GM21619 (cell line): ENCODE data around the gene UPF2.
"Not testable (repeated sequence)": the region's sequence is repeated elsewhere in the genome, so short reads cannot be mapped to it uniquely, and the experiment has no call there.

Source experiments
- ATAC-seq: cut with Tn5 transposase; IDR thresholded peaks from one replicate; pipeline ENCODE4 v1.9.1; 2021; ENCODE audit not compliant: unreplicated experiment

The UPF2 gene

DNA sequence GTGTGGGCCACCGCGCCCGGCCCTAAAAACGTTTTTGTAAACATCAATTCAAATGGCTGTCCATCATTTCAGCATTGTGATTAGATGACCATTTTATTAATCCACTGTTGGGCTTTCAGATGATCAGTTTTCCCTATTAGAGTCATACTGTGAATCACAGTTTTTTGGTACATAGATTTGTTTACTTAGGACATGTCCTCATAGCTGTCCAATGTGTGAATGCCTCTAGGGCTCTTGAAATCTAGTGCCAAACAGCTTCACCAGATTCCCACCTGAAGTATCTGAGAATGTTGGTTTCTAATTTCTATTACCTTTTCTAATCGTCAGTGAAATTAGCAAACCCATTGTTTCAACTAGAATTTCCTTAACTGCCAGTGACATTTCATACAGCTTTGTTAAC lies 66.8 kb downstream of the UPF2 start:
- no peak for ATAC-seq

DNA sequence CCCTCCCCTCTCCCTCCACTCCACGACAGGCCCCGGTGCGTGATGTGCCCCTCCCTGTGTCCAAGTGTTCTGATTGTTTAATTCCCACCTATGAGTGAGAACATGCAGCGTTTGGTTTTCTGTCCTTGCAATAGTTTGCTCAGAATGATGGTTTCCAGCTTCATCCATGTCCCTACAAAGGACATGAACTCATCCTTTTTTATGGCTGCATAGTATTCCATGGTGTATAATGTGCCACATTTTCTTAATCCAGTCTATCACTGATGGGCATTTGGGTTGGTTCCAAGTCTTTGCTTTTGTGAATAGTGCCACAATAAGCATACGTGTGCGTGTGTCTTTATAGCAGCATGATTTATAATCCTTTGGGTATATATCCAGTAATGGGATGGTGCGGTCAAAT lies 70.1 kb downstream of the UPF2 start:
- ATAC-seq, result not testable (repeated sequence)

DNA sequence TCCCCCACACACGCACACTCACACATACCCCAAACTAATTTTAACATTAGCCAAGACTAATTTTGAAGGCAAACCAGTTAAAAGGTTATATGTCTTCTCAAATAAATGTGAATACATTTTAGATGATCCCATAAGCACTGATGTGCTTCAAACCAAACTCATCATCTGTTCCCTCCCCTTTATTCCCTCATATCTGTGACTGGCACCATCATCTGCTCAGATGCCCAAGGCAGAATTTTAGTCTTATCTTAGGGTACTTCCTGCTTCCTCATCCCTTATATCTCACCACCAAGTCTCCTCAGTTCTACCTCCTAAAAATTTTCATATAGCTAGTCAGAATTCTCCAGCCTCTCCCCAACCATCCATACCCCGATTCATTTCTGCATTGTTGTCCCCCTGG lies 80.4 kb downstream of the UPF2 start:
- no peak for ATAC-seq

- no peak for ATAC-seq
Measured at GRCh38 chr10:11961771-11962170, 80.8 kb downstream of the UPF2 start.

- ATAC-seq, result no peak
Measured at GRCh38 chr10:11959966-11960365, 82.6 kb downstream of the UPF2 start.

- no peak for ATAC-seq
Measured at GRCh38 chr10:11958956-11959355, 83.7 kb downstream of the UPF2 start.

DNA sequence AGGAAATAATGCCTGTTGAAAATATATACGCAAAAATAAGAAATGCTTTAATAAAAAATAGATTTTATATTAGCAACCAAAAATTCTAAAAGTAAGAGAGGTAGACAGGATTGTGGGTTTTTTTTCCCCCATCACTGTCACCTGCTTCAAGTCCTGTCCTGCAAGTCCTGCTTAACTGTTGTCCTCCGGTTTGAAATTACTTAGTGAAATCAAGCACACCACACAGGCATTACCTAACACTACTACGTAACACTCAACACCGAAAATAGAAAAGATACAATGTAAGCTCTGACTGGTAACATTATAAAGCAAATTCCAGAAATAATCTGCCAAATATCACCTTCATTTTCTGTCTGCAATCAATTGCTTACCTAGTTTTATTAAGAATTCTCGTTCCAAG lies 90.9 kb downstream of the UPF2 start:
- ATAC-seq, result no peak

- ATAC-seq, result no peak
Measured at GRCh38 chr10:11950325-11951018, 92.1 kb downstream of the UPF2 start.

- ATAC-seq, result no peak
Measured at GRCh38 chr10:11949152-11949551, 93.5 kb downstream of the UPF2 start.

DNA sequence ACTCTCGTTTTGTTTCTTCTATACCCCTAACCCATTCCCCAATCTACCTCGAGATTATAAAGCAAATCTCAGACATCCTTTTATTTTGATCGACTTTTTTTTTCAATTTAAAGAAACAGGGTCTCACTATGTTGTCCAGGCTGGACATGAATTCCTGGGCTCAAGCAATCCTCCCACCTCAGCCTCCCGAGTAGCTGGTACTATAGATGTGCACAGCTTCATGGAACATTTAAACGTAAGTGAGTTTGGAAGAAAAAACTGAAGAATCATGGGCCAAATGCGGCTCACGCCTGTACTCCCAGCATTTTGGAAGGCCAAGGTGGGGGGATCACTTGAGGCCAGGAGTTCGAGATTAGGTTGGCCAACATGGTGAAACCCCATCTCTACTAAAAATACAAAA lies 96.0 kb downstream of the UPF2 start:
- ATAC-seq, result no peak

GRCh38 chr10:11936389-11937152 lies 106.0 kb downstream of the UPF2 start:
- ATAC-seq, result no peak

DNA sequence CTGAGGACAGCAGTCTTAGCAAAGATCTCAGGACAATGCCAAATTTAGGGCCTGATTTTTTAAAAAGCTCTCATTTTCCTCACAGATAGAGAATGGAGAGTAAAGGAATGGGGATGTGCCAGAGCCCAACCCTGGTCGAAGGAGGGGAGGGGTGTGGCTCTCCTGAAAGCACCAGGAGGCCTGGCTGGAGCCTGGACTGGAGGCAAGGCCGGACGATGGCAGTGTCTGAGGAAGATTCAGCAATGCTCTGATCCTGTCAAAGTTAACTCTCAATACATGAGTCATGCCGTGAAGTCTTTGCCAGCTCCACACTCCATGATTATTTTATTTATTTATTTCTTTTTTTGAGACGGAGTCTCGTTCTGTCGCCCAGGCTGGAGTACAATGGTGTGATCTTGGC lies 108.3 kb downstream of the UPF2 start:
- ATAC-seq, result no peak

DNA sequence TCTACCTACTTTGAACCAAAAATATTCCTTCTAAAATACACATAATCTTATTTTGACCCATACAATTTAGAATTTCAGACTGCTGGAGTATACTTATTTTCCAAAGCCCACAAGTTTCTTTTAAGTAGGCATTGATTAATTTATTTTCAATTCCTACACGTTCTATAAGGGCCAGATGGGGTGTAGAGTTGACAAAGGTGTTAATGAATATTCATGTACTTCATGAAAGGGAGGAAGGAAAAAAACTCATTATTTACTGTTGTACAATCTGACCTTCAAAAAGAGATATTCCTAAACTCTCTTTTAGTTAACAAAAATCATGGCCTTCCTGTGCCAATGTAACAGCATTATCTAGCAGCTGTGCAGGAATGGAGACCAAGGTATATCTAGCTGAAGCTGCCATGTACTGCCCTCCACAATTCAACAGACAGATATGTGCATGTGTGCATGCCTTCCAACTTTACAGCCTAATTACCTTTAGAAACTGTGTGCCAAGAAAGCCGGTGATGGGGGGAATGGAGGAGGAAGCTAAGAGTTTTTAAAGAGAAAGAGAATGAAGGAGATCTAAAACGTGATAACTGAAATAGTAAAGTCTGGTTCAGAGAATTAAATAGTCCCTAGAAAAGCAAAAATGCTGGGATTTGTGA lies 108.9 kb downstream of the UPF2 start:
- no peak for ATAC-seq

DNA sequence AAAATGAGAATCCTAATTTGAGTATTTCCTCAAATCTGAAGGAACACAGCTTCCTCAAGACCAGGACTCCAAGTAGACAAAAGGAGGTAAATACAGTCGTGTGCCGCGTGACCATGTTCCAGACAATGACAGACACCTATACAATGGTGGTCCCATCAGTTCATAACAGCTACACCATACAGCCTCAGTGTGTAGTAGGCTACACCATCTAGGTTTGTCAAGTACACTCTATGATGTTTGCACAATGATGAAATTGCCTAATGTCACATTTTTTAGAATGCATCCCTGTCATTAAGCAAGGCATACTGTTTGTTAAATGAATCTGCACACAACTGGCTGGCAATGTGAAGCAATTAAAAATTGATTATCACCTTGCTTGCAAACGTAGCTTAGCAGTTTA lies 111.6 kb downstream of the UPF2 start:
- no peak for ATAC-seq

GRCh38 chr10:11930312-11930978 lies 112.2 kb downstream of the UPF2 start:
- no peak for ATAC-seq

- no peak for ATAC-seq
Measured at GRCh38 chr10:11927746-11928145, 114.9 kb downstream of the UPF2 start.

DNA sequence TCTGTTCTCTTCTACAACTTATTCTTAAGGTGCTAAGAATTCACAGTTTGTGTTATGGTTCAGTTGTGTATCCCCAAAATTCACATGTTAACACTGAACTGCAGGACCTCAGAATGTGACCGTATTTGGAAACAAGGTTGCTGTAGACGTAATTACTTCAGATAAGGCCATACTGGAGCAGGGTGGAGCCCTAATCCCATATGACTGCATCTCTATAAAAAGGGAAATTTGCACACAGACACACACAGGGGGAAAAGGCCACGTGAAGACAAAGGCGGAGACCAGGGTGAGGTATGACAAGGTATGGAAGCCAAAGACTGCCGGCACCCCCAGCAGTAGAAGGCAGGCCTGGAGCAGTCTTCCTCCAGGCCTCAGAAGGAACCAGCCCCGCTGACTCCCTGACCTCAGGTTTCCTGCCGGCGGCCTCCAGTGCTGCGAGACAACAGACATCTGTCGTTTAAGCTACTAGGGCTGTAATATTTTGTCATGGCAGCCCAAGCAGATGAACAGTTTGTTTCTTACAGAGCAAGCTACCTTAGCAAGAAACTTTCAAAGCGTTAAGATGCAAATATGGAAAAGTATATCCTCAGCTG lies 120.7 kb downstream of the UPF2 start:
- no peak for ATAC-seq

DNA sequence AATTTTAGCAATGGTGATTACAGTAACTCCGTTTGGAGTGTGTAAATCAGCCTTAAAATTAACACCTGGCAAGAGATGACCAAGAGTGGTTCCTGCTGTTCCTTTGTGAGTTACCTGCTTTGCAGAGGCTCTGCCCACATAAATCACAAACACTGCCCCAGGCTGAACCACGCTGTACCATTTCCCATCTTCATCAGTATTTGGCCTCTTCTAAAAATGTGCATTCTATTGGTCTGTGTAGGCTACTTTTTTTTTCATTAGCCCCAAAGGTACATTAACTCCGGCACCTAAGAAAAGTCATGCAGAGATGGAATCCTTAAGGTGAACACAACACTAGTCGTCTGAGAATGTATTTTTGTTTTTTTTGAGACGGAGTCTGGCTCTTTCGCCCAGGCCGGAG lies 123.3 kb downstream of the UPF2 start:
- ATAC-seq, result no peak

DNA sequence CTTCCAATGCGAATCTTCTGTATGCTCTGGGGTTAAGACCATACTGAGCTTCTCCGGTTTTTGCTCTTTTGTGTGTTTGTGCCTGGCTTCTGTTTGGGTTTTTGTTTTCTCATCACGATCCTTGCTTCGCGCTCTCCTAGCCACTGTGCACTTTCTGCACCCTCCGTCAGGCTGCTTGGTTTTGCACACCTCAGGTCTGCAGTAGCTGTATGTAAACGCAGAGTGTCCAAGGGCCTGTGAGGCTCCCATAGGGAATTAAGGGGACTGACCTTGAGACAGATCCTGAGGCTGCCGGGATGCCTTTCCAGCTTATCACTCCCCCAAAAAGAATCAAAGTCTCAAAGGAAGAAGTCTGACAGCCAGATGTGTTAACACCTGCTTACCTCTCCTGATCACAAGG lies 124.2 kb downstream of the UPF2 start:
- ATAC-seq, result no peak

GRCh38 chr10:11913079-11913641 lies 129.4 kb downstream of the UPF2 start:
- no peak for ATAC-seq

DNA sequence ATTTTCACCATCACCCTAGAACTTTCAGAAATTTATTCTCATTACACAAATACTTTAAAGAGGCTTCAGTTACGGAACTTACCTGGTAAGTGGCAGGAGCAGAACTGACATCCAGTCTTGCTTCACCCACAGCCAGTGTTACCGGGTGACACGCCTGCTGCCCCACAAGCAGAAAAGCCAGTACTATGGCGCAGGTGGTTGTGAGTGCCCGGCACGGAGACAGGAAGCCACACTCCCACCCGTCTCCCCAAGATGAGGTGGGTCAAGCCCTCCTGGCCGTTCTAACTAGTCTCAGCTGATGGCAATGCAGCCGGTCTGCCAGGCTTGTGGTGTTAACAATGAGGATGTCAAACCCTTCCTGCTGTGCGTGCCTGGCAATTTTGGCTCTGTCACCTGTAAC lies 132.5 kb downstream of the UPF2 start:
- ATAC-seq, result no peak
